Neural progenitor cell (in vitro differentiated cells): ENCODE results near the gene SLC44A1.

Experiments used
- EZH2 ChIP-seq: fragments of 200-600 bp; sonication (generic); IDR thresholded peaks from 2 replicates; pipeline ENCODE4 v1.6.1; 2017; ENCODE audit warnings: antibody characterized with exemption, mild to moderate bottlenecking, moderate library complexity
- TF ChIP-seq, protein P1 (sequence below): fragments of 200-600 bp; sonication (generic); IDR thresholded peaks from 2 replicates; pipeline ENCODE4 v1.5.1; 2017; ENCODE audit warnings: antibody characterized with exemption, mild to moderate bottlenecking

DNA sequence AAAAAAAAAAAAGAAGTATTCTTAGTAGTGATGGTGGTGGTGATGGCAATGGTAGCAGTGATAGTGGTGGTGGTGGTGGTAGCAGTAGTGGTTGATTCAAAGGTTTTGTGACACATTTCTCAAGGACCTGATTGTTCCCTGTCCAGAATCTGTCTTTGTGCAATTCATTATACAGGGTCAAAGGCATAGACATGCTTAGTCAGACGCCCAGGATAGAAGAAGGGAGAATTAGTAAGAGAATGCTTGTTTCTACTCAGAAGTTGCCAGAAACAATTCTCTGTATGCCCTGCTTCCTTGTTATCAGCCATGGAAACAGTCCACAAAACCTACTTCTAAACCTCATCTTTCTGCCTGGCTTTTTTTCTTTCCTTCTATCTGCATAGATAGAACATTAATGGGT, 89.4 kb downstream of the SLC44A1 start:
- TF ChIP-seq, protein P1, sequence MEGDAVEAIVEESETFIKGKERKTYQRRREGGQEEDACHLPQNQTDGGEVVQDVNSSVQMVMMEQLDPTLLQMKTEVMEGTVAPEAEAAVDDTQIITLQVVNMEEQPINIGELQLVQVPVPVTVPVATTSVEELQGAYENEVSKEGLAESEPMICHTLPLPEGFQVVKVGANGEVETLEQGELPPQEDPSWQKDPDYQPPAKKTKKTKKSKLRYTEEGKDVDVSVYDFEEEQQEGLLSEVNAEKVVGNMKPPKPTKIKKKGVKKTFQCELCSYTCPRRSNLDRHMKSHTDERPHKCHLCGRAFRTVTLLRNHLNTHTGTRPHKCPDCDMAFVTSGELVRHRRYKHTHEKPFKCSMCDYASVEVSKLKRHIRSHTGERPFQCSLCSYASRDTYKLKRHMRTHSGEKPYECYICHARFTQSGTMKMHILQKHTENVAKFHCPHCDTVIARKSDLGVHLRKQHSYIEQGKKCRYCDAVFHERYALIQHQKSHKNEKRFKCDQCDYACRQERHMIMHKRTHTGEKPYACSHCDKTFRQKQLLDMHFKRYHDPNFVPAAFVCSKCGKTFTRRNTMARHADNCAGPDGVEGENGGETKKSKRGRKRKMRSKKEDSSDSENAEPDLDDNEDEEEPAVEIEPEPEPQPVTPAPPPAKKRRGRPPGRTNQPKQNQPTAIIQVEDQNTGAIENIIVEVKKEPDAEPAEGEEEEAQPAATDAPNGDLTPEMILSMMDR = no peak
- no peak for TF ChIP-seq EZH2
